Activated T-helper 1 cell treated with anti-CD3 and anti-CD28 coated beads, Interleukin-12 subunit alpha, Interleukin-12 subunit beta, Interleukin-2, Interleukin-4 antibody, amounts not matched to agents 30 ng/mL and 10 ng/mL and 1 ng/mL, durations not matched to agents 14 hours and 24 hours and 36 hours (primary cell): ENCODE data around the gene UNCX. TPM values are rescaled to one million over a fixed set of nuclear protein-coding genes. Genes with fewer than 3 reads are reported as not detected.
"Not testable (repeated sequence)": the region's sequence is repeated elsewhere in the genome, so short reads cannot be mapped to it uniquely, and the experiment has no call there.

Source experiments
- DNase-seq: peaks from one replicate; pipeline ENCODE4 v3.0.0; 2021; ENCODE audit warnings: low spot score
- H3K27ac Mint-ChIP-seq: one replicate; pipeline ENCODE4 v1.8.0; 2021; ENCODE audit warnings: mild to moderate bottlenecking, mixed read lengths
- H3K27me3 Mint-ChIP-seq: one replicate; pipeline ENCODE4 v1.8.0; 2022; ENCODE audit warnings: mild to moderate bottlenecking, moderate library complexity, mixed read lengths; ENCODE audit not compliant: insufficient read depth
- H3K36me3 Mint-ChIP-seq: one replicate; pipeline ENCODE4 v1.8.0; 2021; ENCODE audit warnings: low read depth, mixed read lengths
- H3K4me1 Mint-ChIP-seq: one replicate; pipeline ENCODE4 v1.8.0; 2021; ENCODE audit warnings: low read depth, mixed read lengths
- H3K4me3 Mint-ChIP-seq: one replicate; pipeline ENCODE4 v1.8.0; 2021; ENCODE audit warnings: mild to moderate bottlenecking, moderate library complexity, mixed read lengths
- H3K9me3 Mint-ChIP-seq: one replicate; pipeline ENCODE4 v1.8.0; 2021; ENCODE audit warnings: mixed read lengths
- intact Hi-C: fragments of 100-400 bp; cut with micrococcal nuclease; formaldehyde crosslinking; loops from one replicate; pipeline ENCODE4 v1.15.1; 2024
- total RNA-seq: library from RNA; stranded (reverse); gene quantifications from 2 replicates; pipeline ENCODE4 v1.2.3, GENCODE V29; 2022

The UNCX gene
- total RNA-seq, 1 donor from 2014 or later: not detected

- intact Hi-C loops: no loop called here
- no peaks in the 10 kb centered on the region for H3K36me3 Mint-ChIP-seq
- no peak overlapping the region for H3K27ac Mint-ChIP-seq
- no peak overlapping the region for H3K4me3 Mint-ChIP-seq
- no peaks in the 10 kb centered on the region for H3K9me3 Mint-ChIP-seq
- no peaks in the 10 kb centered on the region for H3K4me1 Mint-ChIP-seq
- peaks cover 2% of the 10 kb centered on the region for H3K27me3 Mint-ChIP-seq
- DNase-seq: no peak
Measured at GRCh38 chr7:1275451-1276381, 43.0 kb downstream of the UNCX start.

DNA sequence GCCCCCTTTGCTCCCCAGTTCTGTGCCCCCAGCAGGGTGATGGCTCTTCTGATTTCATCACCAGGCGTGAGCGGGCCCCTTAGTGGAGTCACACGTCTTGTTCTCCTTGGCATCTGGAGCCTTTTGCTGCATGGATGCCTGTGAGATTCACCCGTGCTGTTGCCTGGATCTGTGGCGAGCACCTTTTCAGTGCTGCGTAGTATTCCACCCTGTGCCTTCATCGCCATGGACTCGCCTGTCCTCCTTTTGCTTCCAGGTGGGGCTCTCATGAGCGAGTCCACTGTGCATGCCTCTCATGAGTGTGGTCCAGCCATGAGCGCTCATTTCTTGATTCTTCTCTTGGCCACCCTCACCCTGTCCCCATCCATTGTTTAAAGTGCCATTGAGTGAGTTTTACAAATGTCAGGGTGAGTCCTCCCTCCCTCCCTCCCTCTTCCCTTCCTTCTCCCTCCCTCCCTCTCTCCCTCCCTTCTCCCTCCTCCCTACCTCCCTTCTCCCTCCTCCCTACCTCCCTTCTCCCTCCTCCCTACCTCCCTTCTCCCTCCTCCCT lies 44.0 kb downstream of the UNCX start:
- Mint-ChIP-seq H3K27me3 (peaks cover 2% of the 10 kb centered on the region), H3K27ac (no peak overlapping the region), H3K4me1 (no peaks in the 10 kb centered on the region), H3K9me3 (no peaks in the 10 kb centered on the region), H3K4me3 (no peak overlapping the region), H3K36me3 (no peaks in the 10 kb centered on the region)
- DNase-seq: no peak
- intact Hi-C loops: no loop called here

GRCh38 chr7:1278543-1278942 lies 45.9 kb downstream of the UNCX start:
- Mint-ChIP-seq H3K27me3 (peaks cover 2% of the 10 kb centered on the region), H3K4me1 (no peaks in the 10 kb centered on the region), H3K36me3 (no peaks in the 10 kb centered on the region), H3K4me3 (no peak overlapping the region), H3K27ac (no peak overlapping the region), H3K9me3 (no peaks in the 10 kb centered on the region)
- DNase-seq: no peak
- intact Hi-C loops: no loop called here

- Mint-ChIP-seq H3K27me3 (peaks cover 2% of the 10 kb centered on the region), H3K4me1 (no peaks in the 10 kb centered on the region), H3K36me3 (no peaks in the 10 kb centered on the region), H3K4me3 (no peak overlapping the region), H3K9me3 (no peaks in the 10 kb centered on the region), H3K27ac (no peak overlapping the region)
- DNase-seq: no peak
- intact Hi-C loops: no loop called here
Measured at GRCh38 chr7:1279041-1279440, 46.4 kb downstream of the UNCX start.

- intact Hi-C loops, H3K36me3 Mint-ChIP-seq, H3K4me3 Mint-ChIP-seq, H3K27ac Mint-ChIP-seq, H3K27me3 Mint-ChIP-seq, DNase-seq, H3K4me1 Mint-ChIP-seq, H3K9me3 Mint-ChIP-seq: not testable (repeated sequence)
Measured at GRCh38 chr7:1279895-1280294, 47.2 kb downstream of the UNCX start.

DNA sequence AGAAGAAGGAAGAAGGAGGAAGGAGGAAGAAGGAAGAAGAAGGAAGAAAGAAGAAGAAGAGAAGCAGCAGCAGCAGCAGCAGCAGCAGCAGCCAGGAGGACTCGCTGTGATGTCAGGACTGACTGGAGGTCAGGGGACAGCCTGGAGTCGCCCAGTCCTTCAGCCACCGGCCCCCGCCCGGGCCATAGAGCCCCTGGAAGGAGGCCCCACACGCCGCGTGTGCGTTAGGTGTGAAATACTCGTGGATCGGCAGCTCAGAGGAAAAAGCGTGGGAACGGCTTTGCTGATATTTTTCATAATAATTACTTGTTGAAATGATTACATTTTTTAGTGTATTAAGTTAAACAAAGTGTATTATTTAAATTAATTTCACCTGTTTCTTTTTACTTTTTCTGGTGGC lies 48.4 kb downstream of the UNCX start:
- H3K36me3 Mint-ChIP-seq: no peaks in the 10 kb centered on the region
- intact Hi-C loops: no loop called here
- no peak for DNase-seq
- peaks cover 2% of the 10 kb centered on the region for H3K27me3 Mint-ChIP-seq
- no peaks in the 10 kb centered on the region for H3K9me3 Mint-ChIP-seq
- H3K4me3 Mint-ChIP-seq: no peak overlapping the region
- no peaks in the 10 kb centered on the region for H3K4me1 Mint-ChIP-seq
- no peak overlapping the region for H3K27ac Mint-ChIP-seq

DNA sequence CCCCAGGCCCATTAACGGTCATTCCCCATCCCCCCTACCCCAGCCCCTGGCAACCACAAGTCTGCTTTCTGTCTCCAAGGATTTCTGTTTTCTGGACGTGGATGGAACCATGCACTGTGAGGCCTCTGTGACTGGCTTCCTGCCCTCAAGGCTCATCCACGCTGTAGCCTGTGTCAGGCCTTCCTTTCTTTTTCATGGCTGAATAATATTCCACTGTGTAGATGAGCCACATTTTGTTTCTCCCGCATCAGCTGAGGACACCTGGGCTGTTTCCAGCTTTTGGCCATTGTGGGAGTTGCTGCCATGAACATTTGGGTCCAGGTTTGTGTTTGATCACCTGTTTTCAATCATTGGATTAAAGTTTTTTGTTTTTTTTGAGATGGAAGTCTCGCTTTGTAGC lies 50.0 kb downstream of the UNCX start:
- Mint-ChIP-seq H3K36me3 (no peaks in the 10 kb centered on the region), H3K4me1 (no peaks in the 10 kb centered on the region), H3K27me3 (peaks cover 3% of the 10 kb centered on the region), H3K4me3 (no peak overlapping the region), H3K9me3 (no peaks in the 10 kb centered on the region), H3K27ac (no peak overlapping the region)
- no peak for DNase-seq
- intact Hi-C loops: no loop called here

- peaks cover 3% of the 10 kb centered on the region for H3K27me3 Mint-ChIP-seq
- H3K9me3 Mint-ChIP-seq: no peaks in the 10 kb centered on the region
- H3K27ac Mint-ChIP-seq: no peak overlapping the region
- intact Hi-C loops: no loop called here
- H3K36me3 Mint-ChIP-seq: no peaks in the 10 kb centered on the region
- no peak for DNase-seq
- no peak overlapping the region for H3K4me3 Mint-ChIP-seq
- no peaks in the 10 kb centered on the region for H3K4me1 Mint-ChIP-seq
Measured at GRCh38 chr7:1283337-1283736, 50.7 kb downstream of the UNCX start.

DNA sequence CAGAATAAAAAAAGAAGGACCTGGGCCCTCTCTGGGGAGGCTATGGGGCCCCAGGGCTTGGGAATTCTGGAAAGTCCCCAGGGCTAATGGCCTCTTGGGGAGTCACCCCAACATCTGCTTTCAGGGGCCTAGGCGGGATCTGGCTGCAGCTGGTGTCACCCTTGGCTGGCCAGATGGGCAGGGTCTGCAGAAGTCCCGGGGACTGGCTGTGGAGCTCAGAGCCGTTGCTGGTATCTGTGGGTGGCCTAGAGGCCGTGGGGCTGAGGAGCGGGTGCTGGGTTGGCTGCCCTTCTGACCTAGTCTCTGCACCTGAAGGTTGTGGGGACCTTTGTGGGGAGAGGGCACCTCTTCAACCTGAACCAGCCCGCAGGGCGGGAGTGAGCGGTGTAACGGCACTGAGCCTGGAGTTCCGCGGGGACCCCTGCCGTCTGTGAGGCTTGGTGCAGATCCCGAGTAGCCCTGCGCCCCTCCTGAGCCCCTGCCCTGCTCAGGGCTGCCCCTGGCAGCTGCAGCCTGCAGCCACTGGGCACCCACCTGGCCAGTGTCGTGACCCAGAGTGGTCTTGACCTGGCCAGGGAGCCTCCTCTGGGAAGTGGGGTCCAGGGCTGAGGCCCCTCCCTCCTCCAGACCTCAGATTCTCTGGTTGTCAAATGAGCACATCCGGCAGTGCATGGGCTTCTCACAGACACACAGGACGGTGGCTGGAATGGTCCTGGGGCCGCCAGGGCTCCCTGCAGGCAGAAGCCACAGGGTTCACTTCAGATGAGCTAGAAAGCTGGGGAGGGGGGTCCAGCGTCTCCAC lies 51.5 kb downstream of the UNCX start:
- Mint-ChIP-seq H3K36me3 (no peaks in the 10 kb centered on the region), H3K4me3 (no peak overlapping the region), H3K4me1 (no peaks in the 10 kb centered on the region), H3K27ac (no peak overlapping the region), H3K27me3 (peaks cover 4% of the 10 kb centered on the region), H3K9me3 (no peaks in the 10 kb centered on the region)
- intact Hi-C loops: no loop called here
- no peak for DNase-seq

GRCh38 chr7:1284743-1285458 lies 52.2 kb downstream of the UNCX start:
- intact Hi-C loops: no loop called here
- Mint-ChIP-seq H3K27ac (no peak overlapping the region), H3K4me1 (no peaks in the 10 kb centered on the region), H3K4me3 (no peak overlapping the region), H3K9me3 (no peaks in the 10 kb centered on the region), H3K27me3 (peaks cover 10% of the 10 kb centered on the region), H3K36me3 (no peaks in the 10 kb centered on the region)
- DNase-seq: no peak

GRCh38 chr7:1285556-1286301 lies 53.1 kb downstream of the UNCX start:
- Mint-ChIP-seq H3K36me3 (no peaks in the 10 kb centered on the region), H3K9me3 (no peaks in the 10 kb centered on the region), H3K27ac (no peak overlapping the region), H3K27me3 (peaks cover 11% of the 10 kb centered on the region), H3K4me1 (no peaks in the 10 kb centered on the region), H3K4me3 (no peak overlapping the region)
- no peak for DNase-seq
- intact Hi-C loops: no loop called here
